Keratinocyte (primary cell): ENCODE measurements around the gene DLX2.

ENCODE experiments used
- EZH2 ChIP-seq: IDR thresholded peaks from one replicate; pipeline ENCODE4 v1.6.1; 2012; ENCODE audit warnings: inconsistent platforms, mild to moderate bottlenecking, low read length, moderate library complexity
- TF ChIP-seq, protein P1 (sequence below), 3 experiments: IDR thresholded peaks in 1 of 3; conservative IDR thresholded peaks in 1 of 3; optimal IDR thresholded peaks in 1 of 3; 2 replicates in 2 of 3; 3 replicates in 1 of 3; pipeline versions ENCODE3 to v1.5.1; 2011; ENCODE audit warnings: low read length in 3 of 3, mild to moderate bottlenecking in 3 of 3, moderate library complexity in 2 of 3, control low read depth in 1 of 3, inconsistent platforms in 1 of 3; ENCODE audit not compliant: insufficient read depth in 2 of 3; ENCODE audit errors: extremely low read depth in 1 of 3

DNA sequence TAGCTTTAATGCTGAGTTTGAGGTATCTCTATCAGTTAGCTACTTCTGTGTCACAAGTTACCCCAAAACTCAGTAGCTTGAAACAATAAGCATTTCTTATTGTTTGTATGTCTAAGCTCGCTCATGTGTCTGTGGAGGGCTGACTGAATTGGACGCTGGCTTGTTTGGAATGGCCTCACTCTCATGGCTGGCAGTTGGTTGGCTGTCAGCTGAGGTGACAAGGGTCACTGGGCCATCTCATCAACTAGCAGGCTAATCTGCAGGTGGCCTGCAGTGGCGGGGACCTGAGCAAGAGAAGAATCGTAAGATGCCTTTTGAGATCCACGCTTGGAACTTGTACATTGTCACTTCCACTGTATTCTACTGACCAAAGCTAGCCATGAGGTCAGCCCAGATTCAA is 13.4 kb upstream of the DLX2 start:
- TF ChIP-seq, protein P1, sequence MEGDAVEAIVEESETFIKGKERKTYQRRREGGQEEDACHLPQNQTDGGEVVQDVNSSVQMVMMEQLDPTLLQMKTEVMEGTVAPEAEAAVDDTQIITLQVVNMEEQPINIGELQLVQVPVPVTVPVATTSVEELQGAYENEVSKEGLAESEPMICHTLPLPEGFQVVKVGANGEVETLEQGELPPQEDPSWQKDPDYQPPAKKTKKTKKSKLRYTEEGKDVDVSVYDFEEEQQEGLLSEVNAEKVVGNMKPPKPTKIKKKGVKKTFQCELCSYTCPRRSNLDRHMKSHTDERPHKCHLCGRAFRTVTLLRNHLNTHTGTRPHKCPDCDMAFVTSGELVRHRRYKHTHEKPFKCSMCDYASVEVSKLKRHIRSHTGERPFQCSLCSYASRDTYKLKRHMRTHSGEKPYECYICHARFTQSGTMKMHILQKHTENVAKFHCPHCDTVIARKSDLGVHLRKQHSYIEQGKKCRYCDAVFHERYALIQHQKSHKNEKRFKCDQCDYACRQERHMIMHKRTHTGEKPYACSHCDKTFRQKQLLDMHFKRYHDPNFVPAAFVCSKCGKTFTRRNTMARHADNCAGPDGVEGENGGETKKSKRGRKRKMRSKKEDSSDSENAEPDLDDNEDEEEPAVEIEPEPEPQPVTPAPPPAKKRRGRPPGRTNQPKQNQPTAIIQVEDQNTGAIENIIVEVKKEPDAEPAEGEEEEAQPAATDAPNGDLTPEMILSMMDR (optimal IDR thresholded peaks at IDR 0.05 in 1 of 3, IDR thresholded peaks at IDR 0.05 in 1 of 3, conservative IDR thresholded peaks at IDR 0.05 in 1 of 3; ENCODE audit: extremely low read depth in 1 of 3, insufficient read depth in 2 of 3, low read length in 3 of 3) = no peak
- TF ChIP-seq EZH2 = no peak
